ENCODE results near the gene KIF5A. TPM values are rescaled to one million over a fixed set of nuclear protein-coding genes. Genes with fewer than 3 reads are reported as not detected.
"Not testable (repeated sequence)": the region's sequence is repeated elsewhere in the genome, so short reads cannot be mapped to it uniquely, and the experiment has no call there.

Gene KIF5A
- total RNA-seq, 6 experiments from 2014 or later = 1.0 to 1.8 (median 1.2) TPM

DNA sequence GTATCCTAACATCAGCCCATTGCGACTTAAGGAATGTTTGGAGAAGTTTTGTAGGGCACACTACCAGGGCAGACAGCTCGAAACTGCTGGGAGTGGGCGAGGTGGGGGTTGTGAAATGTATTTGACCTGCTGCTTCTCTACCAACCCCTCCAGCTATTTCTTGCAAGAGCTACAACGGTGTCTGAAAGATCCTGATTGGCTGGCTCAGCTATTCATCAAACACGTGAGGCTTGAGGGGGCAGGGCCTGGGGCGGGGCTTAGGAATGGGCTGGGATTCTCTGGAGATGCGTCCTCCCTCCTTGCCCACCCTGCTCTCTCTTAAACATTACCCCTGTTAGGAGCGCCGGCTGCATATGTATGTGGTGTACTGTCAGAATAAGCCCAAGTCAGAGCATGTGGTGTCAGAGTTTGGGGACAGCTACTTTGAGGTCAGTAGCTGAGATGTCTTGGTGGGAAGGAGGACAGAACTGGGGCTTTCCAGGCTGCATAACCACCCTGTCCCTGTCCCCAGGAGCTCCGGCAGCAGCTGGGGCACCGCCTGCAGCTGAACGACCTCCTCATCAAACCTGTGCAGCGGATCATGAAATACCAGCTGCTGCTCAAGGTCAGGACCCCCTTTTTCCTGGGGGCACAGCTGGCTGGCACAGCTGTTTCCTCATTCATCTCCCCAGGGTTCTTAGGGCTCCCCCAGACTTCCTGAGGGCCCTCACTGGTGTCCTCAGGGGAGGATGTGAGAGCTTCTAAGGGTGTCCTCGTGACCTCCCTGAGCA is 64.5 kb downstream of the KIF5A start:
- H3K36me3 Mint-ChIP-seq (ENCODE audit: low read depth) = peaks cover 13% of the 10 kb centered on the region
- no peak for DNase-seq
- no peak overlapping the region for H3K27ac Mint-ChIP-seq
- H3K4me1 Mint-ChIP-seq (ENCODE audit: low read depth) = peaks cover 20% of the 10 kb centered on the region
- H3K9me3 Mint-ChIP-seq = no peaks in the 10 kb centered on the region
- no peak overlapping the region for H3K4me3 Mint-ChIP-seq
- peaks cover 6% of the 10 kb centered on the region; the same call in 1 of the 2 replicates for H3K27me3 Mint-ChIP-seq (ENCODE audit: insufficient read depth)
- TF ChIP-seq CTCF (IDR thresholded peaks at IDR 0.05) = no peak

DNA sequence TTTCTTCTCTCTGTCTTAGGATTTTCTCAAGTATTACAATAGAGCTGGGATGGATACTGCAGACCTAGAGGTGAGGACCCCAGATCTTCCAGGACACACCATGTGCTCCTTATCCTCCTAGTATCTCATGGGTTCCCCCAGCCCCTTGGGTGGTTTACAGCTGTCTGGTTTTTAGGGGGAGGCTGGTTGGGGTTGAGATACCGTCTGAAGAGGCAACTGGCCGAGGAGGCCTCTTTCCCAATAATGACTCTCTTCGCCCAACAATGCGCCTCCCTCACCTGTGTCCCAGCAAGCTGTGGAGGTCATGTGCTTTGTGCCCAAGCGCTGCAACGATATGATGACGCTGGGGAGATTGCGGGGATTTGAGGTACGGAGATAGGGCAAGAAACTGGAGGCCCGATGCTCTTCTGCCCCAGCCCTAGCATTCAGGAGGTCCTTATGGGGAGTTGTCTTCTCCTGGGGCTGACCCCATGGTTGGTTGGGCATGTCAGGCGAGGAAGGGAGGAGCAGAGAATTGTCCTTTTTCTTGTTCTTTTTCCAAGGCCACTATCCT is 65.2 kb downstream of the KIF5A start:
- H3K4me1 Mint-ChIP-seq (ENCODE audit: low read depth) = peaks cover 20% of the 10 kb centered on the region
- TF ChIP-seq CTCF (IDR thresholded peaks at IDR 0.05) = no peak
- no peak overlapping the region for H3K27ac Mint-ChIP-seq
- no peak overlapping the region for H3K4me3 Mint-ChIP-seq
- no peak for DNase-seq
- peaks cover 6% of the 10 kb centered on the region; the same call in 1 of the 2 replicates for H3K27me3 Mint-ChIP-seq (ENCODE audit: insufficient read depth)
- no peaks in the 10 kb centered on the region for H3K9me3 Mint-ChIP-seq
- peaks cover 13% of the 10 kb centered on the region for H3K36me3 Mint-ChIP-seq (ENCODE audit: low read depth)

GRCh38 chr12:57615637-57616036 is 65.8 kb downstream of the KIF5A start:
- Mint-ChIP-seq H3K4me1 (ENCODE audit: low read depth) (peaks cover 15% of the 10 kb centered on the region), H3K36me3 (ENCODE audit: low read depth) (peaks cover 13% of the 10 kb centered on the region), H3K9me3 (no peaks in the 10 kb centered on the region), H3K4me3 (no peak overlapping the region), H3K27ac (no peak overlapping the region), H3K27me3 (ENCODE audit: insufficient read depth) (peaks cover 5% of the 10 kb centered on the region)
- no peak for TF ChIP-seq CTCF (IDR thresholded peaks at IDR 0.05)
- DNase-seq = no peak

DNA sequence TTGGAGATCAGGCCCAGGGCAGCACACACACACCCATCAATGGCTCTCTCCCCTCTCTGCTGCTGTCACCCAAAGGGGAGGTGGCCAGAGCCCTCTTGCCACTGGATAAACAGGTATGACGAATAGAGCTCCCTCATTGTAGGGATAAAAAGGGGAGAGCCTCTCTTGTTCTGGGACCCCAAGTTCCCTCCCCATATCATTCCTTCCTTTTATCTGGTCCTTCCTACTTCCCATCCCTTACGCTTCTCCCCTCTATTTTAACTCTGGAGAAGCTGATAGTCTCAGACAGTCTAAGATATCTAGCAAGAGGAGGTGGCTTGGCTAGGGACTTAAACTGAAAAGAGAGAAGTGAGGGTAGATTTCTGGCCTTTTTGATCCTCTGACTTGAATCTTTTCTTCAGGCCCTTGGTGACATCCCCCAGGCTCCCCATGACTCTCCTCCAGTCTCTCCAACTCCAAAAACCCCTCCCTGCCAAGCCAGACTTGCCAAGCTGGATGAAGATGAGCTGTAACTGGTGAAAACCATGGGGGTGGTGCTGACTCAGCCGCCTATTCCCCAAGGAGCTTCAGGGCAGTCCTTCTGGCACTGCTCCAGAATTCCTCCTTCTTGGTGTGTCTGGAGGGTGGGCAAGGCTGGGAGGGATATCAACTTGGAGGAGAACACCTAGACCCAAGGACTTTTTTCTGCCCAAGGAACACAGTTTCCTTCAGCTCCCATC is 66.7 kb downstream of the KIF5A start:
- Mint-ChIP-seq H3K36me3 (ENCODE audit: low read depth) (peaks cover 13% of the 10 kb centered on the region), H3K4me1 (ENCODE audit: low read depth) (peaks cover 15% of the 10 kb centered on the region), H3K4me3 (no peak overlapping the region), H3K27me3 (ENCODE audit: insufficient read depth) (peaks cover 5% of the 10 kb centered on the region), H3K27ac (no peak overlapping the region), H3K9me3 (no peaks in the 10 kb centered on the region)
- no peak for TF ChIP-seq CTCF (IDR thresholded peaks at IDR 0.05)
- DNase-seq = peak; percentile 55

DNA sequence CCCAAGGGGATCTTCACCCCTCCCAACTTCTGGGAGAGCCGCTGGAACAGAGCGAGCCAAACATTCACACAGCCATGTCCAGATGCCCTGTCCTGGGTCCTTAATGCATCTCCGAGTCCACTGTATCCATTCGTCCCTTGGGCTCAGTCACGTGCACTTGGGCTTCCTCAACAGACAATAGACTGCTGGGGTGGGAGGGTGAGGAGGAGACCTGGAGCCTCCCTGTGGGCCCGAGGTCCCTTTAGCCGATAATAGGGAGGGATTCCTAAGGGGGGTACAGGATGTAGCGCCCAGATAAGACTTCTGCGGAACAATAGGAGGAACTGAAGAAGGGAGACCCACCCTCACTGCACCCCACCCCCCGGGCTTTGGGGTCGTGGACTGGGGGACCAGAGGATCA is 68.1 kb downstream of the KIF5A start:
- H3K36me3 Mint-ChIP-seq (ENCODE audit: low read depth) = peaks cover 13% of the 10 kb centered on the region
- H3K27ac Mint-ChIP-seq = no peak overlapping the region
- H3K27me3 Mint-ChIP-seq (ENCODE audit: insufficient read depth) = peaks cover 13% of the 10 kb centered on the region
- no peak for DNase-seq
- no peak overlapping the region for H3K4me3 Mint-ChIP-seq
- H3K9me3 Mint-ChIP-seq = no peaks in the 10 kb centered on the region
- no peak for TF ChIP-seq CTCF (IDR thresholded peaks at IDR 0.05)
- peaks cover 14% of the 10 kb centered on the region for H3K4me1 Mint-ChIP-seq (ENCODE audit: low read depth)

GRCh38 chr12:57618431-57618830 is 68.6 kb downstream of the KIF5A start:
- H3K36me3 Mint-ChIP-seq (ENCODE audit: low read depth) = peaks cover 13% of the 10 kb centered on the region
- H3K9me3 Mint-ChIP-seq, H3K27ac Mint-ChIP-seq, H3K4me3 Mint-ChIP-seq, DNase-seq: not testable (repeated sequence)
- peaks cover 14% of the 10 kb centered on the region for H3K4me1 Mint-ChIP-seq (ENCODE audit: low read depth)
- H3K27me3 Mint-ChIP-seq (ENCODE audit: insufficient read depth) = peaks cover 14% of the 10 kb centered on the region
